Endothelial cell of umbilical vein (primary cell): ENCODE results near the gene HK1. TPM values are rescaled to one million over a fixed set of nuclear protein-coding genes. Genes with fewer than 3 reads are reported as not detected.

Experiments used
- BruUV-seq: library from RNA; stranded (reverse); fragments of 400-500 nt; replicated peaks from 2 replicates; lab custom pipeline; 2021; lab: Mats Ljungman, UMichigan
- CTCF ChIA-PET: fragments of 300-600, 350-600 bp; sonication (Branson Sonifier 250); formaldehyde crosslinking; loops from one replicate; lab custom pipeline; 2021; ENCODE audit warnings: antibody characterized with exemption, inconsistent platforms; lab: Charles Lee
- POLR2A ChIA-PET: fragments of 300-600, 350-600 bp; sonication (Branson Sonifier 250); formaldehyde crosslinking; loops from one replicate; lab custom pipeline; 2021; ENCODE audit warnings: antibody characterized with exemption, inconsistent platforms; lab: Charles Lee
- DNase-seq: peaks from one replicate; pipeline ENCODE4 v3.0.0-alpha.2; 2011; ENCODE audit warnings: low read depth, low spot score
- FAIRE-seq: peaks from 2 replicates; lab custom pipeline; 2011; peaks lifted over from hg19 to GRCh38; lab: Jason Lieb, UNC
- H2AFZ ChIP-seq: 2 replicates; pipeline ENCODE4 v1.6.0; 2012; ENCODE audit warnings: low read depth, low read length, control low read depth, inconsistent platforms
- H3K27ac ChIP-seq: 2 replicates; pipeline ENCODE4 v1.5.1; 2011; ENCODE audit warnings: low read depth, mild to moderate bottlenecking, control low read depth, low read length, moderate library complexity; ENCODE audit not compliant: insufficient read depth
- H3K27me3 ChIP-seq, 2 experiments: 2 replicates each; pipeline versions ENCODE4 v1.6.0 to v1.6.1; 2011; ENCODE audit warnings: low read length in 2 of 2, mixed read lengths in 1 of 2; ENCODE audit not compliant: control insufficient read depth in 2 of 2, insufficient read depth in 2 of 2
- H3K36me3 ChIP-seq, 2 experiments: 2 replicates in 1 of 2; 3 replicates in 1 of 2; pipeline ENCODE4 v1.5.1; 2011; ENCODE audit warnings: low read length in 2 of 2, mild to moderate bottlenecking in 1 of 2, moderate library complexity in 1 of 2; ENCODE audit not compliant: control insufficient read depth in 2 of 2, insufficient read depth in 2 of 2; ENCODE audit errors: extremely low read depth in 1 of 2
- H3K4me1 ChIP-seq: 3 replicates; pipeline ENCODE4 v1.5.1; 2011; ENCODE audit warnings: mild to moderate bottlenecking, low read length; ENCODE audit not compliant: control insufficient read depth, insufficient read depth; ENCODE audit errors: extremely low read depth
- H3K4me2 ChIP-seq: 2 replicates; pipeline ENCODE4 v1.6.1; 2011; ENCODE audit warnings: low read length, control low read depth, mixed read lengths; ENCODE audit not compliant: insufficient read depth
- H3K4me3 ChIP-seq, 3 experiments: fragments of 200-600 bp in 1 of 3; sonication (generic), shearing (Covaris generic) in 1 of 3; replicated peaks in 1 of 3; 2 replicates each; pipeline ENCODE4 v1.5.1; 2011 to 2016; ENCODE audit warnings: control low read depth in 3 of 3, low read length in 3 of 3, mild to moderate bottlenecking in 2 of 3, inconsistent platforms in 1 of 3, low read depth in 1 of 3, moderate library complexity in 1 of 3; ENCODE audit not compliant: insufficient read depth in 1 of 3
- H3K79me2 ChIP-seq: 2 replicates; pipeline ENCODE4 v1.6.0; 2012; ENCODE audit warnings: low read length, inconsistent platforms; ENCODE audit not compliant: control insufficient read depth, insufficient read depth
- H3K9ac ChIP-seq: replicated peaks from 2 replicates; pipeline ENCODE3; 2011; ENCODE audit warnings: low read length, control low read depth; ENCODE audit not compliant: insufficient read depth; ENCODE audit errors: extremely low read depth
- H3K9me1 ChIP-seq: replicated peaks from 3 replicates; pipeline ENCODE4 v1.6.0; 2011; ENCODE audit warnings: mild to moderate bottlenecking, low read length; ENCODE audit not compliant: control insufficient read depth, insufficient read depth; ENCODE audit errors: extremely low read depth
- H3K9me3 ChIP-seq: replicated peaks from 2 replicates; pipeline ENCODE4 v1.5.1; 2012; ENCODE audit warnings: low read length, inconsistent platforms; ENCODE audit not compliant: control insufficient read depth, insufficient read depth
- H4K20me1 ChIP-seq: replicated peaks from 2 replicates; pipeline ENCODE3; 2011; ENCODE audit warnings: mild to moderate bottlenecking, low read length; ENCODE audit not compliant: control insufficient read depth, insufficient read depth; ENCODE audit errors: extremely low read depth
- EZH2 ChIP-seq: IDR thresholded peaks from 2 replicates; pipeline ENCODE4 v1.6.1; 2012; ENCODE audit warnings: borderline replicate concordance, low read depth, mild to moderate bottlenecking, moderate library complexity, low read length, inconsistent platforms; ENCODE audit not compliant: severe bottlenecking
- FOS ChIP-seq: IDR thresholded peaks from 2 replicates; pipeline ENCODE4 v1.6.1; 2011; ENCODE audit warnings: mild to moderate bottlenecking, low read length, moderate library complexity, borderline replicate concordance; ENCODE audit not compliant: insufficient read depth
- GATA2 ChIP-seq: IDR thresholded peaks from 2 replicates; pipeline ENCODE4 v1.7.0; 2011; ENCODE audit warnings: low read depth, mild to moderate bottlenecking, moderate library complexity, mixed read lengths, low read length; ENCODE audit not compliant: insufficient read length, insufficient read depth
- JUN ChIP-seq: IDR thresholded peaks from 2 replicates; pipeline ENCODE4 v1.6.1; 2011; ENCODE audit warnings: borderline replicate concordance, low read depth; ENCODE audit not compliant: insufficient read length, insufficient read depth
- MYC ChIP-seq: IDR thresholded peaks from one replicate; pipeline ENCODE4 v1.6.1; 2011; ENCODE audit warnings: mild to moderate bottlenecking, low read depth, low read length
- POLR2A ChIP-seq: IDR thresholded peaks from 2 replicates; pipeline ENCODE4 v1.6.1; 2012; ENCODE audit warnings: low read depth, mild to moderate bottlenecking, control low read depth, low read length
- POLR2AphosphoS5 ChIP-seq: IDR thresholded peaks from 2 replicates; pipeline ENCODE4 v1.6.1; 2012; ENCODE audit warnings: low read depth, mild to moderate bottlenecking, control low read depth, low read length, moderate library complexity; ENCODE audit not compliant: insufficient read depth
- dilution Hi-C: fragments of 300-500 bp; cut with MboI; formaldehyde crosslinking; loops from one replicate; pipeline ENCODE4 v1.15.0; 2019; ENCODE audit warnings: low sequenced_read_pairs; ENCODE audit not compliant: extremely low pct_ligation_motif_present
- intact Hi-C: fragments of 100-400 bp; cut with micrococcal nuclease; formaldehyde crosslinking; loops from one replicate; pipeline ENCODE4 v1.10.0; 2022
- polyA plus RNA-seq, 4 experiments: library from polyadenylated mRNA; depleted of rRNA in 3 of 4; stranded (reverse) in 3 of 4; unstranded in 1 of 4; fragments of >200 nt; gene quantifications; 2 replicates each; pipeline versions ENCODE4 v1.2.1 to v1.2.3, GENCODE V29; 2011 to 2012; ENCODE audit warnings: missing spikeins in 1 of 4
- total RNA-seq: library from RNA; stranded (reverse); gene quantifications from 2 replicates; pipeline ENCODE4 v1.2.3, GENCODE V29; 2021
- TF ChIP-seq, protein P1 (sequence below): IDR thresholded peaks from 2 replicates; pipeline ENCODE4 v1.6.1; 2011; ENCODE audit not compliant: insufficient read depth, insufficient read length
- TF ChIP-seq, protein P2 (sequence below), 2 donors: IDR thresholded peaks; 1 replicate in 1 of 2; 2 replicates in 1 of 2; pipeline ENCODE4 v1.5.1; 2011; ENCODE audit warnings: low read length in 2 of 2, mild to moderate bottlenecking in 2 of 2, moderate library complexity in 2 of 2, control low read depth in 1 of 2, inconsistent platforms in 1 of 2, low read depth in 1 of 2; ENCODE audit not compliant: insufficient read depth in 1 of 2; ENCODE audit errors: extremely low read depth in 1 of 2

The HK1 gene
- total and polyA plus RNA-seq, 2 donors (not counting 3 experiments of a cell fraction or from before 2014, with no cell fraction given) = 50.8 to 121 TPM

DNA sequence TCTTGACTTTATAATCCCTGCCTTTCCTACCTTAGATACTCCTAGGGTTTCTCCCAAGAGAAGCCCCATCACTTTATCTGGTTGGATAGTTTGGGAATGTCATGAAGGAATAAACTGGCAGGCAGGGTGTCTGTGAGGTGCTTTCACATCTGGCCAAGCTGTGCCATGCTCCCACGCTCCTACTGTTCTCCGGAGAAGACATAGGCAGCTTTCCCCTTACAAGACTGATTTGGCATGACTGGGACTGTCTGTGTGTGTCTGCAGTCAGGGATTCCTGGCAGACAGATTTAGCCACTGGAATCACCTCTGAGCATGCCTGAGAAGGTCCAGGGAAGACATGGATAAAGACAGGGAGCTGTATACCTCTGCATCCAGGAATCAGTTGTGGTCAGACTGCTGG is 45.3 kb downstream of the HK1 start:
- no peak overlapping the region for H3K4me2 ChIP-seq
- intact Hi-C loops (no loop called here), dilution Hi-C loops (no loop called here)
- H3K4me3 ChIP-seq = no peak overlapping the region
- H3K9me3 ChIP-seq = no peaks in the 10 kb centered on the region
- no peaks in the 10 kb centered on the region for H3K27me3 ChIP-seq
- H3K36me3 ChIP-seq = no peaks in the 10 kb centered on the region
- ChIA-PET POLR2A (interaction anchor here (0.7 kb wide), 1 partner anchor 25 kb away, joined by 5 read pairs; no protein-coding TSS in a partner anchor), CTCF (interaction anchor here (1.0 to 1.6 kb wide), 5 partner anchors 21 to 85 kb away, joined by 3 to 10 read pairs (median 3); no protein-coding TSS in a partner anchor)
- H4K20me1 ChIP-seq = no peaks in the 10 kb centered on the region
- H3K79me2 ChIP-seq = peaks cover 89% of the 10 kb centered on the region
- H3K9me1 ChIP-seq = no peaks in the 10 kb centered on the region
- no peak for DNase-seq
- H2AFZ ChIP-seq = no peak overlapping the region
- no peak for FAIRE-seq
- peaks cover 50% of the 10 kb centered on the region for H3K4me1 ChIP-seq
- no TSS peak for BruUV-seq
- TF ChIP-seq, protein P1, sequence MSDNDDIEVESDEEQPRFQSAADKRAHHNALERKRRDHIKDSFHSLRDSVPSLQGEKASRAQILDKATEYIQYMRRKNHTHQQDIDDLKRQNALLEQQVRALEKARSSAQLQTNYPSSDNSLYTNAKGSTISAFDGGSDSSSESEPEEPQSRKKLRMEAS = no peak
- TF ChIP-seq, protein P2, sequence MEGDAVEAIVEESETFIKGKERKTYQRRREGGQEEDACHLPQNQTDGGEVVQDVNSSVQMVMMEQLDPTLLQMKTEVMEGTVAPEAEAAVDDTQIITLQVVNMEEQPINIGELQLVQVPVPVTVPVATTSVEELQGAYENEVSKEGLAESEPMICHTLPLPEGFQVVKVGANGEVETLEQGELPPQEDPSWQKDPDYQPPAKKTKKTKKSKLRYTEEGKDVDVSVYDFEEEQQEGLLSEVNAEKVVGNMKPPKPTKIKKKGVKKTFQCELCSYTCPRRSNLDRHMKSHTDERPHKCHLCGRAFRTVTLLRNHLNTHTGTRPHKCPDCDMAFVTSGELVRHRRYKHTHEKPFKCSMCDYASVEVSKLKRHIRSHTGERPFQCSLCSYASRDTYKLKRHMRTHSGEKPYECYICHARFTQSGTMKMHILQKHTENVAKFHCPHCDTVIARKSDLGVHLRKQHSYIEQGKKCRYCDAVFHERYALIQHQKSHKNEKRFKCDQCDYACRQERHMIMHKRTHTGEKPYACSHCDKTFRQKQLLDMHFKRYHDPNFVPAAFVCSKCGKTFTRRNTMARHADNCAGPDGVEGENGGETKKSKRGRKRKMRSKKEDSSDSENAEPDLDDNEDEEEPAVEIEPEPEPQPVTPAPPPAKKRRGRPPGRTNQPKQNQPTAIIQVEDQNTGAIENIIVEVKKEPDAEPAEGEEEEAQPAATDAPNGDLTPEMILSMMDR (IDR thresholded peaks at IDR 0.05; ENCODE audit: extremely low read depth in 1 of 2, insufficient read depth in 1 of 2, low read depth in 1 of 2, low read length in 2 of 2) = no peak
- TF ChIP-seq EZH2 (no peak), FOS (no peak), POLR2A (no peak)
- no peak overlapping the region for H3K9ac ChIP-seq
- no peak overlapping the region for H3K27ac ChIP-seq

DNA sequence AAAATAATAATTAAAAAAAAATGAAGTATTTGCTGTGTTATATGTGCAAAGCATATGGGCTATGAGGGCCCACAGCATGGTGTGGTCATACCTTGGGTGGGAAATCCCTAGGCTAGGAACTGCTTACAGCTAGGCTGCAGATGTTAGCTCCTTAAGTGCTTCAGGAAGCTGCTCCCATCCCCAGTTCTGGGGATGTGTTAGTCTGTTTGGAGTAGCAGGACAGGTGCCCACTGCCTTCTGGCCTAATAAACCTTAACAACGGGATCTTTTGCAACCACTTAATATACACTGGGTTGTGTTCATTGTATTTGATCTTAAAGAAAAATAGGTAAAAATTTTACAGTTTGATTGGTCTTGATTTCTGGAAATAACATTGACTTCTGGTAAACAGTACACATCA is 46.3 kb downstream of the HK1 start:
- H3K4me3 ChIP-seq = no peak overlapping the region
- no TSS peak for BruUV-seq
- no peaks in the 10 kb centered on the region for H3K36me3 ChIP-seq
- no peak overlapping the region for H3K9ac ChIP-seq
- H3K27me3 ChIP-seq = no peaks in the 10 kb centered on the region
- H3K4me2 ChIP-seq = no peak overlapping the region
- H3K4me1 ChIP-seq = peaks cover 48% of the 10 kb centered on the region
- ChIA-PET CTCF (interaction anchor here (1.0 to 1.6 kb wide), 4 partner anchors 24 to 90 kb away, joined by 3 to 10 read pairs (median 4); no protein-coding TSS in a partner anchor), POLR2A (no interaction called here)
- no peak for FAIRE-seq
- no peak for DNase-seq
- H3K9me3 ChIP-seq = no peaks in the 10 kb centered on the region
- dilution Hi-C loops = no loop called here
- peaks cover 89% of the 10 kb centered on the region for H3K79me2 ChIP-seq
- TF ChIP-seq POLR2AphosphoS5 (no peak), EZH2 (no peak), JUN (no peak), MYC (no peak), GATA2 (no peak)
- TF ChIP-seq, protein P1 = no peak
- intact Hi-C loops = no loop called here
- H2AFZ ChIP-seq = no peak overlapping the region
- H3K27ac ChIP-seq = no peak overlapping the region
- no peaks in the 10 kb centered on the region for H3K9me1 ChIP-seq
- no peaks in the 10 kb centered on the region for H4K20me1 ChIP-seq
